SK-N-MC (cell line): ENCODE data around the gene ZNF385A.

Source experiments
- DNase-seq: peaks from one replicate; pipeline ENCODE4 v3.0.0-alpha.2; 2011; ENCODE audit warnings: low read depth, low spot score
- H3K27ac ChIP-seq: fragments of 200-600 bp; sonication (generic); 2 replicates; pipeline ENCODE4 v1.5.1; 2016; ENCODE audit warnings: mixed run types
- H3K36me3 ChIP-seq: fragments of 200-600 bp; sonication (generic); 2 replicates; pipeline ENCODE4 v1.6.1; 2017; ENCODE audit warnings: antibody characterized with exemption, low read length, mixed read lengths; ENCODE audit not compliant: insufficient read depth
- H3K4me3 ChIP-seq: fragments of 200-600 bp; sonication (generic); 2 replicates; pipeline ENCODE4 v1.5.1; 2016
- H3K9ac ChIP-seq: fragments of 200-600 bp; sonication (generic); 2 replicates; pipeline ENCODE4 v1.8.0; 2017; ENCODE audit warnings: mixed run types, mixed read lengths; ENCODE audit not compliant: insufficient read length
- H3K9me3 ChIP-seq: fragments of 200-600 bp; sonication (generic); 2 replicates; pipeline ENCODE4 v1.6.1; 2017; ENCODE audit warnings: low read depth, mild to moderate bottlenecking, antibody characterized with exemption, low read length, moderate library complexity, mixed read lengths
- EZH2 ChIP-seq: fragments of 200-600 bp; sonication (generic); IDR thresholded peaks from one replicate; pipeline ENCODE4 v1.6.1; 2017; ENCODE audit warnings: antibody characterized with exemption
- FOXP2 ChIP-seq: optimal IDR thresholded peaks from 2 replicates; pipeline ENCODE3; 2011; ENCODE audit warnings: mild to moderate bottlenecking, moderate library complexity; ENCODE audit not compliant: insufficient read depth; ENCODE audit errors: extremely low read length, control extremely low read depth
- POLR2AphosphoS5 ChIP-seq: IDR thresholded peaks from 2 replicates; pipeline ENCODE4 v1.6.1; 2012; ENCODE audit warnings: mild to moderate bottlenecking, low read depth, low read length, borderline replicate concordance

ZNF385A gene

GRCh38 chr12:54392485-54393206, 8.1 kb upstream of the ZNF385A start:
- Histone ChIP-seq H3K4me3 (no peak overlapping the region), H3K9ac (no peak overlapping the region), H3K27ac (peak overlapping the region; percentile 75), H3K36me3 (peaks cover 25% of the 10 kb centered on the region), H3K9me3 (no peaks in the 10 kb centered on the region)
- no peak for DNase-seq
- TF ChIP-seq EZH2 (no peak), POLR2AphosphoS5 (no peak), FOXP2 (no peak)

GRCh38 chr12:54390668-54391551, 6.4 kb upstream of the ZNF385A start:
- H3K36me3 ChIP-seq = peaks cover 8% of the 10 kb centered on the region
- DNase-seq = no peak
- no peak overlapping the region for H3K27ac ChIP-seq
- peak overlapping the region; percentile 17 for H3K9ac ChIP-seq
- TF ChIP-seq EZH2 (no peak), POLR2AphosphoS5 (peak; percentile 51; the same call in 1 of the 2 replicates), FOXP2 (no peak)
- peak overlapping the region; percentile 87 for H3K4me3 ChIP-seq
- no peaks in the 10 kb centered on the region for H3K9me3 ChIP-seq

- H3K9ac ChIP-seq = peak overlapping the region; percentile 17
- peaks cover 3% of the 10 kb centered on the region; the same call in 1 of the 2 replicates for H3K36me3 ChIP-seq
- H3K4me3 ChIP-seq = peak overlapping the region; percentile 87
- TF ChIP-seq POLR2AphosphoS5 = no peak
- TF ChIP-seq FOXP2 = no peak
- TF ChIP-seq EZH2 = no peak
- no peaks in the 10 kb centered on the region for H3K9me3 ChIP-seq
- DNase-seq = no peak
- no peak overlapping the region for H3K27ac ChIP-seq
Measured at GRCh38 chr12:54390176-54390667, 5.7 kb upstream of the ZNF385A start.

DNA sequence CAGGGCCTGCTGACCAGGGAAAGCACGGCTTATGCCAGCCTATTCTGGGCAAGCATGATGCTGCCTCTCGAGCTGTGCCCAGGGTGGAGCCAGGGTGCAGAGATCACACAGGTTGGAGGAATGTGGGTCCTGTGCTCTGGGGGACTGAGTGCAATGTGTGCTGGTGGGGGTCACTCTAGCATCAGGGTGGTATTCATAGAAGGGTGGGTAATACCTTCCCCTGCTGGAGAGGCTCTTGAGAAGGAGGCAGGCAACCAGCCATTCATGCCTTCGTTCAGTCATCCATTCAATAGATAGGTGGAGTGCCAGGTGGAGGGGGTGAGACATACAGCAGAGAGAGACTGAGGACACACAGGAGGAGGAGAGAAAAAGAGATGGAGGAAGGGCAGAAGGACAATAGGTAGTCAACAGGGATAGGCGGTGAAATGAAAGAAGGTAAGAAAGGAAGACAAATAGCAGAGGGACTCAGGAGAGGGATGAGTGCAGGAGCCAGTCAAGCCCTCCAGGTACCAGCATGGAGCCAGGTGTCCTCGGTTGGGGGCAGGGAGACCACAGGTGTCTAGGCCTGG, 5.2 kb upstream of the ZNF385A start:
- H3K36me3 ChIP-seq = no peaks in the 10 kb centered on the region; the same call in 1 of the 2 replicates
- H3K9ac ChIP-seq = no peak overlapping the region
- no peak for DNase-seq
- peak overlapping the region; percentile 85 for H3K27ac ChIP-seq
- no peak for TF ChIP-seq EZH2
- no peak for TF ChIP-seq POLR2AphosphoS5
- H3K4me3 ChIP-seq = peak overlapping the region; percentile 87
- H3K9me3 ChIP-seq = no peaks in the 10 kb centered on the region

DNA sequence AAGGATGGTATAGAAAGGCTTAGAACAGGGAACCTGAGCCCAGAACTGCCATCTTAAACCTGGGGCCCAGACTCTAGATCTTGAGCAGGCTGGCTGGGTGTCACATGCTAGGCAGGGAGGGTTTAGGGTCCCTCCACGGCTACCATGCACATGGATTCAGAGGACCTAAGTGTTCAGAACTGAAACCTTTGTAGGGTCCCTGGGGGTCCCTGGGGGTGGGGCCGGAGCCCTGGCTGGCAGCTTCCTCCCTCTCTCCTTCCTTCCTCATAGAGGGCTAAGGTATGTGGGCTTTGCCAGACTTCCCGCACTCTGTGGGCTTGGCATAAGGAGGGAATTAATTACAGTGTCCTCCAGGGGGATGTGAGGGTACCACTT, 4.6 kb upstream of the ZNF385A start:
- H3K27ac ChIP-seq = peak overlapping the region; percentile 85
- no peak overlapping the region for H3K9ac ChIP-seq
- DNase-seq = no peak
- peak overlapping the region; percentile 61 for H3K4me3 ChIP-seq
- no peak for TF ChIP-seq EZH2
- no peak for TF ChIP-seq FOXP2
- TF ChIP-seq POLR2AphosphoS5 = no peak
- H3K9me3 ChIP-seq = no peaks in the 10 kb centered on the region
- no peaks in the 10 kb centered on the region for H3K36me3 ChIP-seq

DNA sequence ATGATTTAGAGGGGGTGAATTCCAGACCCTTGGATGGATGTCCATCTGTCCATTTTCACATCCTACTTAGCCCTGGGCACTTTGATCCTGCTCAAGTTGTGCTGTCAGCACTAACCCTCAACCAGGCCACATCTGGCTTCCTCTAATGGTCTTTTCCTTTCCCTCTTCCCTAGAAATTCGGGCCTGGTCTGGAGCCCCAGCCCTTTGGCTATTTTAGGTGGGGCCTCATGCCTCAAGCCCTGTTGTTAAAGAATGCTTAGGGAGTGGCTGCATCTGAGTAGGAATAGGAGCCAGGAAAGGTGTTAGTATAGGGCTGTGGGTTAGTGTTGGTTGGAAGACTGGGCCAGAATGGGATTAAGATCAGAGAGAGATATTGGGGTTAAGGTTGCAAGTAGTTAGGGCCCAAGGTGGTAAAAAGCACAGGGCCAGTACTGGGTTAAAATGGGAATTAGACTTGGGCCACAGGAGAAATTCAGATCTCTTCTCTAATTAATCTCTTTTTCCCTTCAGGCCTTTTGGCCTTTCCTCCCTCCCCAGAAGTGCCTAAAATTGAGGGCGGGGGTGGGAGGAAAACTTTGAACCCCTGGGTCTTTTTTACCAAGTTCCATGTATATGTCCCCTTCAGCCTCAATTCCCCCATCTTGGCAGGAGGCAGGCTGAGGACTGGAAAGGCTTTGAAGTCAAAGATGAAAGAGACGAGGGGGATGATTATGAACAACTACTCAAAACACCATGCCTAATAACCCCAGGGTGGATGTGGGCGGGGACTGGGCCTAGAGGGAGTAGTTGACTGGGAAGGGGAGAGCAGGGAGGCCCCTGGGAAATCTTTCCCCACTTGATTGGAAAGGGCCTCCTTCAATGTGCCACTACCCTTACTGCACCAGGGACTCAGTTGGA, 4.0 kb upstream of the ZNF385A start:
- Histone ChIP-seq H3K9ac (no peak overlapping the region), H3K36me3 (no peaks in the 10 kb centered on the region), H3K4me3 (peak overlapping the region; percentile 61), H3K27ac (peak overlapping the region; percentile 85), H3K9me3 (no peaks in the 10 kb centered on the region)
- no peak for TF ChIP-seq FOXP2
- TF ChIP-seq EZH2 = no peak
- no peak for TF ChIP-seq POLR2AphosphoS5
- peak; percentile 53 for DNase-seq

- peaks cover 4% of the 10 kb centered on the region; the same call in 1 of the 2 replicates for H3K36me3 ChIP-seq
- H3K27ac ChIP-seq = peak overlapping the region; percentile 85
- H3K9ac ChIP-seq = no peak overlapping the region
- no peak for DNase-seq
- no peak overlapping the region for H3K4me3 ChIP-seq
- TF ChIP-seq POLR2AphosphoS5 (no peak), FOXP2 (no peak), EZH2 (no peak)
- H3K9me3 ChIP-seq = no peaks in the 10 kb centered on the region
Measured at GRCh38 chr12:54387114-54387467, 2.6 kb upstream of the ZNF385A start.
